Stimulated activated CD4-positive, alpha-beta T cell treated with anti-CD3 and anti-CD28 coated beads, Interleukin-12 subunit alpha, Interleukin-12 subunit beta, amount 100 ng/mL, for 48 hours (primary cell): ENCODE results near the gene ARL6IP5.

Experiments used
- DNase-seq, 3 donors: peaks; one replicate each; pipeline ENCODE4 v3.0.0-alpha.2; 2020; ENCODE audit warnings: low read depth in 2 of 3, low spot score in 1 of 3

ARL6IP5 gene

DNA sequence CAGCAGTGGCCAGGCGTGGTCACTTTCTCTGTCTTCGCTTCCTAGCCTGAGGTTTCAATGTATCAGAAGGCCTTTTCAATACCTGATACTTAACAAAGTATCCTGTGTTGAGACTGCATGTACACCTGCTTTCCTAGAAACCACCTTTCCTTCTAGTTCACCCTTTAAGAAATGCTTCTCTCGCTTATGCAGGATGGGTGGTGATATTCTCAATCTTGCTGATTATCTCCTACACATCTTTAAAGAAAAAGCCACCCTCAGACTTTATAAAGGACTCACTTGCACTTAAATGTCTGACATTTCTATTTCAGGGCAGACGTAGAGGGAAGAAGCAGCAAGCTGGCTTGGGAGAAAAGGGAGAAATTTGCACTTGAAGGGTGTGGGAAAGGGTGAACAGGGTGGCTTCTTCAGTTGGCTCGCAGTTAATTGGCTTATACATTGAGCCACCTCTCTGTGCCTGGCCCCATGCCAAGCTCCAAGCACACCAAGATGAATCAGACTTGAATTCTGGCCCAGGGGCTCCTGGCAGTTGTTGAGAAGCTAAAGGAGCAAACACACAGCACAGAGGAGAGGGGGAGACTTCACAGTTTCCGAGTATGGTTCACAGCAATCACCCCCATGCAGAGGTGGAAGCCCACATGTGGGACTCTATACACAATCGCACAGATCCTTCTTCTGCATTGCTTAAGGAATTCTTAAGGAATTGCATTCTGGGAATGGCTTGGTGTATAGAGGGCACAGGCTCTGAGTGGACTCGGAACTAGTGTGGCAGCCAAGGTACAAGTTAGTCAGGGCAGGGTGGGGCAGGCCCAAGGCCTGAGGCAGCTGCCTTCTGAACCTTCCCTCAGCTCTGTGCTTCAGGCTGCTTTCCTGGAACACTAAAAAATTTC, 1.3 kb downstream of the ARL6IP5 start:
- peak; percentile 66 to 79 (median 71) for DNase-seq

GRCh38 chr3:69087030-69087791, 2.5 kb downstream of the ARL6IP5 start:
- DNase-seq = no peak

DNA sequence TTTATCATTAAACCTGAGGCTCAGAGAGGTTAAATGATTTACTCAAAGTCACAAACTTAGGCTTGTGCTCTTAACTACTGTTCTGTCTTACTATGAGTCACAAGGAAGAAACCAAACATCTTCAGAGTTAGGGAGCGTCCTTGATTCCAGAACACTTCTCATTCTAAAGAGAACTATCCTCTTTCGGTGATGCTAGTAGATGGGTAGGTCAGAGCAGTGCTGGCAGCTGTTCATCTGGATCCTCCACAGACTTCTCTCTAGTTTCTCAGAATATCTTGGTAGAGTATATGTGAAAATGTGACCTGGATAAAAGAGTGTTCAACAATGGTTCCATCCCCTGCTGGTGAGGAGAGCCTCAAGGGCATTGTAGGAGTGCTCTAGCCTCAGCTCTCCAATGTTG, 3.3 kb downstream of the ARL6IP5 start:
- no peak for DNase-seq

- DNase-seq = no peak
Measured at GRCh38 chr3:69090021-69090420, 5.3 kb downstream of the ARL6IP5 start.

GRCh38 chr3:69091389-69092029, 6.8 kb downstream of the ARL6IP5 start:
- DNase-seq = no peak

DNA sequence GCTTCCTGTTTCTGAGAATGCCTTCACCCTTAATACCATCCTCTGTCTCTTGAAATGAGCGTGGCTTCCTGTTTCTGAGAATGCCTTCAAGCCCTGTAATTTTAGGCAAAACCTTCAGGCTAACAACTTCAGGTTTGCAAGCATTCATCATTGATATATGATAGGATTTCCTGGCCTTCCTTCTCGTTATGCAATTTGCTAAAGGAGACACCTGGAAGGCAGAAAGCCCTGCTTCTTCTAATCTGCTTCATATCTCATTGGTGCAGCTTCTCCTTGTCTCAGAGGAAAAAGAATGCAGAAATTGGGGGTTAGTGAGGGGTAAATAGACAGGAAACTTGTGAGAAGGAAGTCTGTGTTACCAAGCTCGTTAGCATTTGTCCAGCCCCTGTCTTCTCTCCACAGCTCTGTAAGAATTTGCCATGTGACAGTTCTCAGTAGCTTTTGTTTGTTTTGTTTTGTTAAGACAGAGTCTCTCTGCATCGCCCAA, 7.3 kb downstream of the ARL6IP5 start:
- no peak for DNase-seq

DNA sequence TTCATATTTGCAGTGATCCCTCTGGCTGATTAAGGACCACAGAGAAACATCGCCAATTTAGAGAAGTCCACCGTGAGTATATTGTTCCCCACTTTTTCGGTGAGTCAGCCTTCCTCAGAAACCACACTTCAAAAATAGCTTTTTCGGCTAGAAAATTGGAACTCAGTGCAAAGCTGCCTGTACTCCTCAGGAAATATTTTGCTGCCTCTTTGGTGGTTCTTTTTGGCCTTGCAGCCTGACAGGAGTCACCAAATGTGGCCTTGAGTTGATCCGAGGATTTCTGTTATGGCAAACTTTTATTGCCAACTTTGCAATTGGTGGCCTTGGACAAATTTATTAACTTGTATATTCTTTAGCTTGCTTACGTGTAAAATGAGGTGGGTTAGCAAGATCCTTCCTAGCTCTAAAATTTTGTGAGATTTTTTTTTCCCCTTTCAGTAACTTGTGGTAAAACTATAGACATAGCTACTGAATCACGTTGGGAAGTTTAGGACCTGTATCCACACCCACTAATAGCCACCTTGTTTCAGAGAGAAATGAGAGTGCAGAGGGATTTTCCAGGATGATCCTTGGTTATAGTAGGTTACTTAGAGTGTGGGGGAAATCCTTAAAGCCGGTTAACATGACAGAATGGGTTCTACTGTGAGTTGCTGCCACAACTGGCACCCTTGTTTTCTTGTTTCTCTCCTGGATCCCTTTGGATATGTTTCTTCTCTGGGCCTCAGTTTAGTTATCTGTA, 9.9 kb downstream of the ARL6IP5 start:
- DNase-seq = no peak

DNA sequence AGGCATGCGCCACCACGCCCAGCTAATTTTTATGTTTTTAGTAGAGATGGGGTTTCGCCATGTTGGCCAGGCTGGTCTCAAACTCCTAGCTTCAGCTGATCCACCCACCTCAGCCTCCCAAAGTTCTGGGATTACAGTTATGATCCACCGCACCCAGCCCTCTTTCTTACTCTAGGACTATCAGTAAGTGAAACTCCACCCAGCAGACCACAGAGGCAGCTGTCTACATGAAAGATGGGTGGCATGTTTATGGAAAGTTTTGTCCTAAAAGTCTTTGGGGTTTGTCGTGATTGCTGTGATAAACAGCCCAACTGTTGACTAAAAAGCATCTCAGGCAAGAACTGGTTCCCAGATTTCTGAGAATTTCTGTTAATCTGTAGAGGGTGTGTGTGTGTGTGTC, 10.9 kb downstream of the ARL6IP5 start:
- no peak for DNase-seq

DNA sequence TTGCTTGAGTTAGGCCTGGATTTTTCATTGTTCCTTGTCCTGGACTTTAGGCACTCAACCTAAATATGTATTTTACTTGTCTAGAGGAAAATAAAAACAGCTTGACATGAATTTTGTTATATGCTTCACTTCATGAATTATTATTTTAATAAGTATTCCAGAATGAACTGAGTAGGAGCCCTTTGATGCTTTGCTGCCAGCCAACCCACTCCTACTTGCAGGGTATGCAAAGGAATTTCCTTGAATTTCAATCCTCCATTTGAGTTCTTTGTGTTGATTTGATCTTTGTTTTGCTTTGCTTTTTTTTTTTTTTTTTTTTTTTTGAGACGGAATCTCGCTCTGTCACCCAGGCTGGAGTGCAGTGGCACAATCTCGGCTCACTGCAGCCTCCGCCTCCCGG, 11.6 kb downstream of the ARL6IP5 start:
- no peak for DNase-seq

DNA sequence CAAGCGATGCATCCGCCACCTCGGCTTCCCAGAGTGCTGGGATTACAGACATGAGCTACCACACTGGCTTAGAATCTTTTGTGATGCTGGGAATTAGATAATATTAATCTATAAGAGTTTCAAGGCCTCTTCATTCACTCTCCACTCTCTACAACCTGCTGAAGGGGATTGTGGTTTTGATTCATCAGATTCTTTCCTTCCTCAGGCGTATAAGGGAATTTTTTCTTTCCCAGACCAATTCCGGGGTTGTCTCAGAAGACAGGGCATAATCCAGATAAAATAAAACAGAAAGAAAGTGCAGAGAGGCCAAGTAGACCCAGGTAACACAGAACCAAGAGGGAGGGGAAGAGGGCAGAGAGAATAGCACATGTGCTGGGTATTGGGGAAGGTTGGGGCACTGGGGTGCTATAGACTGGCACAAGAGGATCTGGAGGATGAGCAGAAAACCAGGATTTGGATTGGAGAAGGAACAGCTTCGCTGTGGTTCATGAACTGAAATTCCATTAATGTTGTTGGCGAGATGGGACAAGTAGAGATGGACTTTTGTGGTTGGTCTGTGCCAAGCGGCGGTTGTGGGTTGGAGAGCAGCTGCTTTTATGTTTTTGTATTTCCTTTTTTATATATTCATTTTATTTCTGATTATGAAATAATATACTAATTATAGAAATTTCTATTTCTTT, 12.8 kb downstream of the ARL6IP5 start:
- DNase-seq = no peak

GRCh38 chr3:69099576-69099975, 14.8 kb downstream of the ARL6IP5 start:
- DNase-seq = no peak

DNA sequence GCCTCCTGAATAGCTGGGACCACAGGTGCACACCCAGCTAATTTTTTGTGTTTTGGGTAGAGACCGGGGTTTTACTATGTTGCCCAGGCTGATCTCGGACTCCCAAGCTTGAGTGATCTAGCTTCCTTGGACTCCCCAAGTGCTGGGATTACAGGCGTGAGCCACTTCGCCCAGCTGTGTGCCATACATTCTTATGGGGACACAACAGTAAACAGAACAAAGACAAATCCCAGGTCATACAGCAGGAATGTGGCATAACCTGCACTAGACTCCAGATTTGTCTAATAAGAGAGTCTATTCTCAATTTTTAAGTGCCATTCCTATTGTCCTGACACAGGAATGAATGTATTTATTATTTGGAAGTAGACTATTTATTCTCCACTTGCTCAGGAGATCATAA, 17.6 kb downstream of the ARL6IP5 start:
- DNase-seq = no peak

- DNase-seq = no peak
Measured at GRCh38 chr3:69103123-69103522, 18.4 kb downstream of the ARL6IP5 start.

DNA sequence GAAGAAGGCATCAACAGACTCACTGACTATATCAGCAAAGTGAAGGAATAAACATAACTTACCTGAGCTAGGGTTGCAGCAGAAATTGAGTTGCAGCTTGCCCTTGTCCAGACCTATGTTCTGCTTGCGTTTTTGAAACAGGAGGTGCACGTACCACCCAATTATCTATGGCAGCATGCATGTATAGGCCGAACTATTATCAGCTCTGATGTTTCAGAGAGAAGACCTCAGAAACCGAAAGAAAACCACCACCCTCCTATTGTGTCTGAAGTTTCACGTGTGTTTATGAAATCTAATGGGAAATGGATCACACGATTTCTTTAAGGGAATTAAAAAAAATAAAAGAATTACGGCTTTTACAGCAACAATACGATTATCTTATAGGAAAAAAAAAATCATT, 19.8 kb downstream of the ARL6IP5 start:
- no peak for DNase-seq

DNA sequence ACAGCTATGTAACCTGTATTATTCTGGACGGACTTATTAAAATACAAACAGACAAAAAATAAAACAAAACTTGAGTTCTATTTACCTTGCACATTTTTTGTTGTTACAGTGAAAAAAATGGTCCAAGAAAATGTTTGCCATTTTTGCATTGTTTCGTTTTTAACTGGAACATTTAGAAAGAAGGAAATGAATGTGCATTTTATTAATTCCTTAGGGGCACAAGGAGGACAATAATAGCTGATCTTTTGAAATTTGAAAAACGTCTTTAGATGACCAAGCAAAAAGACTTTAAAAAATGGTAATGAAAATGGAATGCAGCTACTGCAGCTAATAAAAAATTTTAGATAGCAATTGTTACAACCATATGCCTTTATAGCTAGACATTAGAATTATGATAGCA, 20.6 kb downstream of the ARL6IP5 start:
- DNase-seq = no peak

DNA sequence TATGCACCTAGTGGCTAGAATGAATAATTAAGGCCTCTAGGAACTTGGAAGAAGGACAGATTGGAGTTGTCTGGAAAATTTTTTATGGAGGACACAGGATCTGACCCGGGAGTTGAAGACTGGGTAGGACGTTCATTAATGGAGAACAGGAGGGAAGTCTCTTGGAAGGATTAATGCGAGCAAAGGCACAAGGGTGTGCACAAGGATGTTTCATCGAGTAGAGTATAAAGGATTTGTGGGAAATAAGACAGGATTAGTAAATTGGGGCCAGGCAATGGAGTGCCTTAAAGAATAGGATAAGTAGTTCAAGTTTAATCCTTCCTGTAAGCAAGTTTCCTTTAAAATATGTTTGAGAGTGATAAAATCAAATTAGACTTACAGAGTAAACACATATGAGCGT, 23.1 kb downstream of the ARL6IP5 start:
- DNase-seq = no peak

DNA sequence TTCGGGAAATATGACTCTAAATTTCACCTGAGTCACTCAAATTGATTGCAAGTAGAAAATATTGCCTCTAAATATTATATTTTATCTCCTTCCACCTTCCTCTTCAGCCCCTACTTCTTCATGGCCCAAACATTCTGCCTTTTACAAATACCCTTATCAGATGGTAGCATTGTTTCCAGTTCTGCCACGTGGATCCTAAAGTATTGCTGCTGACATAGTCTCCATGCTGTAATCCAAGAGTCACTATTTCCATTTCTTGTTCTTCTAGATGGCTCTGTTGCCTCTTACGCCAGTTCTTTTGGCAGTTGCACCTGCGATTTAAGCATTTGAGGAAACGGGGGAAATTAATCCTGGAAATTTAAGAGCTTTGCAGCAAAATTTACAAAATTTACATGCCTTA, 24.1 kb downstream of the ARL6IP5 start:
- no peak for DNase-seq

GRCh38 chr3:69110941-69111546, 26.3 kb downstream of the ARL6IP5 start:
- DNase-seq = no peak

DNA sequence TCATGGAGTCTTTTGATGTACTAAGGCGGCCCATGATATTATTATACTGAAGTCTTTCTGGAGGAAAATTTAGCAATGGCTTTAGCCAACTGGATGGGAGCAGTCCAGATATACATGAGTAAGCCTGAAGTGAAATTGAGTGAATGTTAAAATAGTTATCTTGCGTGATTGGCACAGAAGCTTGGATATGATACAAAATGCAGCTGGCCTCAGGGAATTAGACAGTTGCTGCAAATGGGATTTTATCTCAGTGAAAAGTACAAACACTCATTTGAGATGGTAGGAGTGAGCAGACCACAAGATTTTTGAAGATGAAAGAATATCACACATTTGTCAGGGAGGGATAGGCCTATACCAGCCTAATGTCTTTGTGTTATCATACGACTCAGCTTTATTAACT, 28.8 kb downstream of the ARL6IP5 start:
- DNase-seq = no peak

- no peak for DNase-seq
Measured at GRCh38 chr3:69115731-69116130, 31.0 kb downstream of the ARL6IP5 start.
